WTC11 (cell line): ENCODE results near the gene F8.

Experiments
- CTCF ChIP-seq: fragments of 200-600 bp; IDR thresholded peaks from 2 replicates; pipeline ENCODE4 v1.8.0; 2022; ENCODE audit warnings: antibody characterized with exemption
- JUN ChIP-seq: sonication (generic); formaldehyde crosslinking; IDR thresholded peaks from 2 replicates; pipeline ENCODE4 v1.8.0; 2023; ENCODE audit warnings: mild to moderate bottlenecking, missing genetic modification reagents
- MAX ChIP-seq: sonication (generic); formaldehyde crosslinking; IDR thresholded peaks from 2 replicates; pipeline ENCODE4 v1.8.0; 2022; ENCODE audit warnings: mild to moderate bottlenecking, missing genetic modification reagents
- NFE2L1 ChIP-seq: sonication (generic); formaldehyde crosslinking; IDR thresholded peaks from 2 replicates; pipeline ENCODE4 v1.8.1; 2023; ENCODE audit warnings: missing genetic modification reagents
- ZNF219 ChIP-seq: sonication (generic); formaldehyde crosslinking; IDR thresholded peaks from 2 replicates; pipeline ENCODE4 v1.8.0; 2023; ENCODE audit warnings: missing genetic modification reagents, mild to moderate bottlenecking, borderline replicate concordance

DNA sequence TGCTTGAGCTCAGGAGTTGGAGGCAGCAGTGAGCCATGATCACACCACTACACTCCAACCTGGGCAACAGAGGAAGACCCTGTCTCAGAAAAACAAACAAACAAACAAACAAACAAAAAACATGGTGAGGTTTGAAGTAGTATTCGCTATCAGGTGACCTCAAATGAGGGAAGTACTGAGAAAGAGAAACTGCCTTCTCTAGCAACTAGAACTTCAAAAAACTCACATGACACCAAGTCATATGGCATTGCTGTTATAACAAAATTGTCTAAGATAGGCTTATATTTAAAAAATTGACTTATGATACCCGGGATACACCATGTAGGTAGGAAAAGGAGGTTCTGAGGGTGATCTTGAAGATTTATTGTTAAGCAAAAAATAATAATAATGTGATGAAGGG, 227.5 kb downstream of the F8 start:
- TF ChIP-seq JUN (CRISPR knock-in tag) (no peak), CTCF (no peak), ZNF219 (CRISPR knock-in tag) (no peak), NFE2L1 (CRISPR knock-in tag) (no peak), MAX (no peak)
